Liver (tissue), 9 donors: ENCODE data around the gene TENT4A. TPM values are rescaled to one million over a fixed set of nuclear protein-coding genes. Genes with fewer than 3 reads are reported as not detected.

ENCODE experiments used
- DNase-seq: peaks from one replicate; pipeline ENCODE4 v3.0.0-alpha.2; 2017; ENCODE audit warnings: low spot score
- H3K27ac ChIP-seq, 2 donors: one replicate each; pipeline ENCODE4 v1.7.0; 2013; ENCODE audit warnings: inconsistent platforms in 2 of 2, low read length in 2 of 2, control low read depth in 1 of 2, low read depth in 1 of 2, mild to moderate bottlenecking in 1 of 2
- H3K27me3 ChIP-seq, 4 donors: one replicate each; pipeline versions ENCODE4 v1.6.1 to v1.7.0; 2013; ENCODE audit warnings: low read length in 3 of 4, inconsistent platforms in 1 of 4, mild to moderate bottlenecking in 1 of 4, moderate library complexity in 1 of 4; ENCODE audit not compliant: control insufficient read depth in 4 of 4, insufficient read depth in 4 of 4
- H3K36me3 ChIP-seq, 4 donors: one replicate each; pipeline versions ENCODE4 v1.6.1 to v1.7.0; 2013; ENCODE audit warnings: low read length in 3 of 4, mild to moderate bottlenecking in 3 of 4, low read depth in 1 of 4, moderate library complexity in 1 of 4; ENCODE audit not compliant: control insufficient read depth in 4 of 4, insufficient read depth in 3 of 4
- H3K4me1 ChIP-seq, 4 donors: one replicate each; pipeline versions ENCODE4 v1.6.1 to v1.7.0; 2013; ENCODE audit warnings: low read length in 3 of 4, mild to moderate bottlenecking in 3 of 4, moderate library complexity in 1 of 4; ENCODE audit not compliant: control insufficient read depth in 4 of 4, insufficient read depth in 4 of 4
- H3K4me3 ChIP-seq, 3 donors: one replicate each; pipeline versions ENCODE4 v1.6.1 to v1.7.0; 2013; ENCODE audit warnings: low read length in 3 of 3, control low read depth in 1 of 3, low read depth in 1 of 3, mild to moderate bottlenecking in 1 of 3
- H3K9ac ChIP-seq, 2 donors: one replicate each; pipeline ENCODE4 v1.7.0; 2013; ENCODE audit warnings: low read length in 2 of 2, mild to moderate bottlenecking in 2 of 2, moderate library complexity in 2 of 2, control low read depth in 1 of 2, low read depth in 1 of 2
- H3K9me3 ChIP-seq, 4 donors: one replicate each; pipeline versions ENCODE4 v1.6.1 to v1.7.0; 2013; ENCODE audit warnings: low read length in 3 of 4; ENCODE audit not compliant: control insufficient read depth in 4 of 4
- ATF3 ChIP-seq: IDR thresholded peaks from 2 replicates; pipeline ENCODE4 v1.6.1; 2016; ENCODE audit warnings: antibody characterized with exemption
- CTCF ChIP-seq: fragments of 150-350 bp; IDR thresholded peaks from 2 replicates; pipeline ENCODE4 v1.5.1; 2017; ENCODE audit warnings: improper control_type of control experiment, low read depth, low read length; ENCODE audit not compliant: missing input control
- EGR1 ChIP-seq, 2 donors: IDR thresholded peaks; 2 replicates each; pipeline ENCODE4 v1.6.1; 2016 to 2018; ENCODE audit warnings: antibody characterized with exemption in 2 of 2, low read depth in 2 of 2
- FOXA2 ChIP-seq: IDR thresholded peaks from 2 replicates; pipeline ENCODE4 v1.6.1; 2016; ENCODE audit warnings: antibody characterized with exemption
- HNF4A ChIP-seq, 2 donors: conservative IDR thresholded peaks; 2 replicates each; pipeline ENCODE4 v1.6.1; 2016; ENCODE audit warnings: antibody characterized with exemption in 2 of 2, mild to moderate bottlenecking in 2 of 2
- HNF4G ChIP-seq: IDR thresholded peaks from 2 replicates; pipeline ENCODE4 v1.6.1; 2016; ENCODE audit warnings: antibody characterized with exemption
- JUND ChIP-seq, 2 donors: IDR thresholded peaks; 2 replicates each; pipeline ENCODE4 v1.6.1; 2016; ENCODE audit warnings: antibody characterized with exemption in 2 of 2
- MAX ChIP-seq: IDR thresholded peaks from 2 replicates; pipeline ENCODE4 v1.6.1; 2016; ENCODE audit warnings: antibody characterized with exemption
- NR2F2 ChIP-seq: IDR thresholded peaks from 2 replicates; pipeline ENCODE4 v1.6.1; 2016; ENCODE audit warnings: antibody characterized with exemption
- RAD21 ChIP-seq, 2 donors: IDR thresholded peaks; 2 replicates each; pipeline ENCODE4 v1.6.1; 2016; ENCODE audit warnings: antibody characterized with exemption in 2 of 2, mild to moderate bottlenecking in 2 of 2
- RXRA ChIP-seq, 2 donors: IDR thresholded peaks; 2 replicates each; pipeline ENCODE4 v1.6.1; 2017 to 2018; ENCODE audit warnings: antibody characterized with exemption in 2 of 2, mild to moderate bottlenecking in 1 of 2
- SP1 ChIP-seq: IDR thresholded peaks from 2 replicates; pipeline ENCODE4 v1.6.1; 2018; ENCODE audit warnings: antibody characterized with exemption, mild to moderate bottlenecking
- TAF1 ChIP-seq: conservative IDR thresholded peaks from 2 replicates; pipeline ENCODE4 v1.6.1; 2016; ENCODE audit warnings: antibody characterized with exemption, mild to moderate bottlenecking
- ZBTB33 ChIP-seq: IDR thresholded peaks from 2 replicates; pipeline ENCODE4 v1.6.1; 2016; ENCODE audit warnings: antibody characterized with exemption
- WGBS: extraction: QIAGEN DNeasy Blood & Tissue Kit; methylation state at CpG from one replicate; pipeline ENCODE4 v1.1.7; 2013; 5-methylcytosine and 5-hydroxymethylcytosine counted together
- polyA plus RNA-seq, 2 donors: library from polyadenylated mRNA; stranded (reverse) in 1 of 2; unstranded in 1 of 2; fragments of 200-250 nt in 1 of 2; fragments of >200 nt in 1 of 2; fragmentation: Nextera tagmentation in 1 of 2; extraction: Ambion mirVana in 1 of 2; gene quantifications; one replicate each; pipeline versions ENCODE4 v1.2.1 to v1.2.3, GENCODE V29; 2013 to 2015
- total RNA-seq, 2 donors: library from RNA; depleted of rRNA; stranded (reverse); fragments of >200 nt; gene quantifications; one replicate each; pipeline ENCODE4 v1.2.3, GENCODE V29; 2014
- TF ChIP-seq, protein P1 (sequence below): IDR thresholded peaks from 2 replicates; pipeline ENCODE4 v1.6.1; 2016; ENCODE audit warnings: antibody characterized with exemption, mild to moderate bottlenecking
- donor health status: healthy.
- donor health status: healthy.
- donor health status: healthy.
- donor health status: healthy.
- donor health status: healthy.

Gene TENT4A
- total and polyA plus RNA-seq, 4 donors = 3.9 to 15.1 (median 8.1) TPM

GRCh38 chr5:6700685-6701355, 12.4 kb upstream of the TENT4A start:
- H3K4me3 ChIP-seq = no peak overlapping the region
- H3K9me3 ChIP-seq = no peaks in the 10 kb centered on the region
- no peak overlapping the region for H3K9ac ChIP-seq
- no peak overlapping the region for H3K27ac ChIP-seq
- no peaks in the 10 kb centered on the region for H3K36me3 ChIP-seq
- no peaks in the 10 kb centered on the region for H3K4me1 ChIP-seq
- no peak for DNase-seq
- no peaks in the 10 kb centered on the region for H3K27me3 ChIP-seq
- TF ChIP-seq FOXA2 (no peak), RXRA (IDR thresholded peaks at IDR 0.05) (no peak), HNF4G (no peak), SP1 (no peak), NR2F2 (no peak), EGR1 (IDR thresholded peaks at IDR 0.05; ENCODE audit: low read depth in 2 of 2) (no peak), CTCF (no peak), TAF1 (no peak), HNF4A (conservative IDR thresholded peaks at IDR 0.05) (no peak), RAD21 (IDR thresholded peaks at IDR 0.05) (no peak), ZBTB33 (no peak), JUND (IDR thresholded peaks at IDR 0.05) (no peak), MAX (no peak), ATF3 (no peak)
- TF ChIP-seq, protein P1, sequence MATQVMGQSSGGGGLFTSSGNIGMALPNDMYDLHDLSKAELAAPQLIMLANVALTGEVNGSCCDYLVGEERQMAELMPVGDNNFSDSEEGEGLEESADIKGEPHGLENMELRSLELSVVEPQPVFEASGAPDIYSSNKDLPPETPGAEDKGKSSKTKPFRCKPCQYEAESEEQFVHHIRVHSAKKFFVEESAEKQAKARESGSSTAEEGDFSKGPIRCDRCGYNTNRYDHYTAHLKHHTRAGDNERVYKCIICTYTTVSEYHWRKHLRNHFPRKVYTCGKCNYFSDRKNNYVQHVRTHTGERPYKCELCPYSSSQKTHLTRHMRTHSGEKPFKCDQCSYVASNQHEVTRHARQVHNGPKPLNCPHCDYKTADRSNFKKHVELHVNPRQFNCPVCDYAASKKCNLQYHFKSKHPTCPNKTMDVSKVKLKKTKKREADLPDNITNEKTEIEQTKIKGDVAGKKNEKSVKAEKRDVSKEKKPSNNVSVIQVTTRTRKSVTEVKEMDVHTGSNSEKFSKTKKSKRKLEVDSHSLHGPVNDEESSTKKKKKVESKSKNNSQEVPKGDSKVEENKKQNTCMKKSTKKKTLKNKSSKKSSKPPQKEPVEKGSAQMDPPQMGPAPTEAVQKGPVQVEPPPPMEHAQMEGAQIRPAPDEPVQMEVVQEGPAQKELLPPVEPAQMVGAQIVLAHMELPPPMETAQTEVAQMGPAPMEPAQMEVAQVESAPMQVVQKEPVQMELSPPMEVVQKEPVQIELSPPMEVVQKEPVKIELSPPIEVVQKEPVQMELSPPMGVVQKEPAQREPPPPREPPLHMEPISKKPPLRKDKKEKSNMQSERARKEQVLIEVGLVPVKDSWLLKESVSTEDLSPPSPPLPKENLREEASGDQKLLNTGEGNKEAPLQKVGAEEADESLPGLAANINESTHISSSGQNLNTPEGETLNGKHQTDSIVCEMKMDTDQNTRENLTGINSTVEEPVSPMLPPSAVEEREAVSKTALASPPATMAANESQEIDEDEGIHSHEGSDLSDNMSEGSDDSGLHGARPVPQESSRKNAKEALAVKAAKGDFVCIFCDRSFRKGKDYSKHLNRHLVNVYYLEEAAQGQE = no peak
- 75% methylated on average over 12 of the region's 12 CpGs for WGBS

DNA sequence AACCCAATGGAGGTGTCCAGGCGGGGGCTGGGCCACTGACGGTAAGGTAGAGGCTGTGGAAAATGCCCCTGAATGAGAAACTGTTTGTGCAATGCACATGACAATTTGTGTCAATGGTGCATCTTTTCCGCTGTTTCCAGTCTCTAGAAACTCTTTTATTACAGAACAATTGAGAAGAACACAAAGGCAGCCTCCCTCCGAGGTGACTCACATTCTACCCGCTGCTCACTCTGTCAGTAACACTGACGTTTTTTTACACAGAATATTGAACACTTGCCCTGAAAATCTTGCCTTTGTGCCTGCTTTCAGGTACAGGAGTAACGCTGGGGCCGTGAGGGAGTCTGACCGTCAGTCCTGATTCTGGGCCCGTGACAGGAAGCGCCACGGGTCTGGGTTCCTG, 11.7 kb upstream of the TENT4A start:
- Histone ChIP-seq H3K4me3 (no peak overlapping the region), H3K27me3 (no peaks in the 10 kb centered on the region), H3K4me1 (no peaks in the 10 kb centered on the region), H3K9ac (no peak overlapping the region), H3K9me3 (no peaks in the 10 kb centered on the region), H3K27ac (no peak overlapping the region), H3K36me3 (no peaks in the 10 kb centered on the region)
- no peak for TF ChIP-seq HNF4A (conservative IDR thresholded peaks at IDR 0.05)
- no peak for TF ChIP-seq SP1
- TF ChIP-seq MAX = no peak
- TF ChIP-seq, protein P1 = no peak
- no peak for DNase-seq
- 82% methylated on average over 12 of the region's 12 CpGs for WGBS
